GM19099 (cell line): Measurements from ENCODE around the gene JAKMIP1.

Experiments used
- POLR2A ChIP-seq: IDR thresholded peaks from 3 replicates; pipeline ENCODE4 v1.6.1; 2011; ENCODE audit warnings: low read depth; ENCODE audit not compliant: insufficient read length; ENCODE audit errors: extremely low read depth

Gene JAKMIP1

GRCh38 chr4:6078560-6078959 is 121.8 kb downstream of the JAKMIP1 start:
- no peak for TF ChIP-seq POLR2A

GRCh38 chr4:6076391-6076790 is 124.0 kb downstream of the JAKMIP1 start:
- no peak for TF ChIP-seq POLR2A

DNA sequence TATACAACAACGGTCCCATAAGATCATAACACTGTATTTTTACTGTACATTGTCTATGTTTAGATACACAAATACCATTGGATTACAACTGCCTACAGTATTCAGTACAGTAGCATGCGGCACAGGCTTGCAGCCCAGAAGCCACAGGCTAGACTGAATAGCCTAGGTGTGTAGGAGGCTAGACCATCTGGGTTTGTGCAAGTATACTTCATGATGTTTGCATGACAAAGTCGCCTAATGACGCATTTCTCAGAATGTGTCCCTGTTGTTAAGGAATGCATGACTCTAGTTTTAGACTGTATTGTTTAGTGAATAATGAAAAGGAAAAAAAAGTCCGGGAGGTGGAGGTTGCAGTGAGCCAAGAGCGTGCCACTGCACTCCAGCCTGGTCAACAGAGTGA is 125.6 kb downstream of the JAKMIP1 start:
- TF ChIP-seq POLR2A, result no peak

DNA sequence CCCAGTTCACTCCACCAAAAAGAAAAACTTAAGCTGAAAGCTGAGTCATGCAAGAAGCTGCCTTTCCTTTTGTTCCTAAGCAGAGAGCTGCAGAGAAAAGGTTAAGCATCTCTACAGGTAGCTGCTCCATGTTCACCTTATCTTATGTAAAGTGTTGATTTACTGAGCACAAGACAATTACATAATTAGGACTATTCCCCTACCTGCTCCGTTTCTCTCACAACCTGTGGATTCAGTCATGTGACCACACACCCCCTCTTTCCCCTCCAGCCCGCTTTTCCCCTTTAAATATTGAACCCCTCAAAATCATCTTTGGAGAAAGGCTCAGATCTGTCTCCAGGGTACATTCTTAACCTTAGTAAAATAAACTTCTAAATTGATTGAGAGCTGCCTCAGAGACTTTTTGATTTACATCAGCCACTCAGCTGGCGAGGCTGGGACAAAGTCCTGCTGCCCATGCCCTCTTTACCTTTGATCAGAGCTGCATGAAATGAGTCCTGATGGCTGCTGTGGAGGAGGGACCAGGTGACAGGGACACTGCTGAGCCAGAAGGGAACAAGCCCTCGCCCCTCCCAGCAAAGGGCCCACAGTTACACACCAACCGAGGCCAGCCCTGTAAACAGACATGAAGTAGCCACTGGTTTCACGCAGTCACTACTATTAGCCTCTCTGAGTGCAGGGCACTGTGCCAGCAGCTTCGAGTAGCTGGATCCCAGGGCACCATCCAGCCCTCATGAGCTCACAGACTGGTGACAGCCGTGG is 128.2 kb downstream of the JAKMIP1 start:
- TF ChIP-seq POLR2A, result no peak

DNA sequence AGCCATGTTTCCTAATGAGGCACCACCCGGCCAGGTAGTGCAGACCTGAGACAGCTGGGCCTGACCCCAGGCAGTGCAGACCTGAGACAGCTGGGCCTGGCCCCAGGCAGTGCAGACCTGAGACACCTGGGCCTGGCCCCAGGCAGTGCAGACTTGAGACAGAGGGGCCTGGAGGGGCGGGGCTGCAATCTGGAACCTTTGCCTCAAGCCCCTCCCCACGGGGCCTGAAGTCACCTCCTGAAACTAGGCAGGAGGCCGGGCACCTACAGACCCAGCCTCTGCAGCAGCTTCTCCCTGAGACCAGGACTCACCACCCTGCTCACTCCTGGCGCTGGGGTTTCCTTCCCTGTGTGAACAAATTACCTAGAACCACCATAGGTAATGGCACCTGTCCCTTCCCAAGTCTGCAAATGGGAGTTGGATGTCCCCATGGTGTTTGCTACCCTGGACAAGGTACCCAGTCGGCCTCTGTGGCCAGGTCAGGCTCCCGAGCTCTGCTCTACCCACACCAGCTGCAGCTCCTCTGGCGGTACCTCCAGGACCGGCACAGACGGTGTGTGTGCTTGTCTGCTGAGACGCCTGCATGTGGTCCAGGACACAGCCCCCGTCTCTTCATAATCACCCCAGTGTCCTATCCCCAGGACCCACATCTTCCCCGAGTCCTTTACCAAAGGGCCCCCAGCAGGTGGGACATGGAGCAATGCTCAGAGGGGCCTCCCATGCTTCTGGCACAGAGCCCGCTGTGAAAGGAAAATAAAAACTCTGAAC is 129.0 kb downstream of the JAKMIP1 start:
- TF ChIP-seq POLR2A, result no peak

DNA sequence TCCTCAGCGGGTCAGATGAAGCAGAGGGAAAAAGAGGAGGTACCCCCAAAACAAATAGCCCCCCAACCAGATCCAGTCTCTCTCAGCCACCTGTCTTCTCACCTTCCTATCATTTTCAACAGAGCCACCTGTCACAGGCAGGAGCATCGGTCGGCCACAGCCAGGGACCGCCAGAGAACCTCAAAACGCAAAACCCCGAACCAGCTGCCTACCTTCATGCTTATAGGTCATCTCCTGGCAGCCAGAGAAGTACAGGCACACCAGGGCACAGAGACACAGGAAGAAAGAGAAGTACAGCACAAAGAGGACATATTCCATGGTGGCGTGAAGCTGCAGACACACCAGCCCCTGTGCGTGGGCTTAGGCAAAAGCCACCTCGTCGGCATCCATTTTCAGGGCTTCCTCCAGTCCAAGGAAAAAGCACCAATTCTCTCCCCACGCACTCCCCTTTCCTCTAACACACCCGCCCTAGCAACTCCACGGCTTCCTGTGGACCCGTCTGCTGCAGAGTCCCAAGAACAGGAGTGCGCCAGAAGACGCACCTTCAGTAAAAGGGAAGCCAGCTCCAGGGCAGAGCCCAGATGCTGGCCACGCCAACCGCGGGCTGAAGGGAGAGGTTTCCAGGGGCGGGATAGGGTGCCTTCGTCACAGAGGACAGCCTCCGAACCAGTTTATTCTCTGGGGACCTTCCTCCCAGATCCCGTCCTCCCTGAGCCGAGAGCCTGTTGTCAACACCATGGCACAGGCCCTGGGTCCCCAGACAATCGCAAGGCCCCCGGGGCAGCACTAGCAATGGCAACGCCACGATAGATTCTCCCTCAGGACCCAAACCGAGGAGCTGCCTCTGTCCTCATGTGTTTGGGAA is 130.3 kb downstream of the JAKMIP1 start:
- no peak for TF ChIP-seq POLR2A

- no peak for TF ChIP-seq POLR2A
Measured at GRCh38 chr4:6068986-6069385, 131.4 kb downstream of the JAKMIP1 start.

DNA sequence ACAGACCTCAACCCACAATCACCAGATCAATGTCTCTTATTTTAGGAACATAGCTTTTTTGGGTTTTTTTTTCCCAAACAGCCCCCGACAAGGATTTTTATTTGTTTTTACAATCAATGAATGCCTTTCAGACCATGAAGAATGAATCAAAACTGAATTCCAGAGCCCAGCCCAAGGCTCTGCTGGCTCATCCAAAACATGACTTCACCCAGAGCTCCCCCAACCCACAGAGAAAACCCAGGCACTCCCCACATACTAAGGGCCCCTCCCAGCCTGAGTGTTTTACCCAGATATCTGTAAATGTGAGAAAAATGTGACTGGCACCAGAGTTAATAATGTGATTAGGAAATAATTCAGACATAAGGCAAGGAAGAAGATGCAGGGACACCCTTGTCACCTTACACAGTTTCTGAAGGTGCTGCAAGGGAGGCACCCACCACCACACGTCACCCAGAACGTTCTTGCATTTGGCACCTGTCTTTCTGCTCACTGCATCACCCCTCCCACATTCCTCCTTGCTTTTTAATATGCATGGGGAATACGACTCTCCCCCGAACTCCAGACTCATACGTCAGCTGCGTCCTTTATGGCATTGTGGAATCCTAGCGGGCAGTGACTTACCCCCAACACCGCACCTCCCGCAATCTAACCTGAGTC is 134.3 kb downstream of the JAKMIP1 start:
- TF ChIP-seq POLR2A, result no peak

- TF ChIP-seq POLR2A, result no peak
Measured at GRCh38 chr4:6065166-6065565, 135.2 kb downstream of the JAKMIP1 start.

DNA sequence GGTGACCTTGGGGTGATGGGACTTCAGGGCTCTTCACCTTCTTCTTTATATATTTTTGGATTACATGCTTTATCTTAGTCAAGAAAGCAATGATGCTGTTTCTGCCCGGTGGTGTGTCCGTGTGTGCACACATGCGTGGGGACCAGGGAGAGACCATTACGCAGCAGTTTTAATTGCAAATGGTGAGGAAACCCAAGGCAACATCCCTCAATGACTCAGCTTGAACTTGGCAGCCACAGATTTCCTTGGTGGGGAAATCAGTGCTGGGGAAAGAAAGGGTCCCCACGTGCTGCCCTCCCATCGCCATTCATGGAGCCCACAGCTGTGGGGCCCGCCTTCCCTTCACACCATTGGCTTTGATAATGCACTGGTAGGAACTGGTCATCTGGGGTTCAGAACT is 136.0 kb downstream of the JAKMIP1 start:
- TF ChIP-seq POLR2A, result no peak

DNA sequence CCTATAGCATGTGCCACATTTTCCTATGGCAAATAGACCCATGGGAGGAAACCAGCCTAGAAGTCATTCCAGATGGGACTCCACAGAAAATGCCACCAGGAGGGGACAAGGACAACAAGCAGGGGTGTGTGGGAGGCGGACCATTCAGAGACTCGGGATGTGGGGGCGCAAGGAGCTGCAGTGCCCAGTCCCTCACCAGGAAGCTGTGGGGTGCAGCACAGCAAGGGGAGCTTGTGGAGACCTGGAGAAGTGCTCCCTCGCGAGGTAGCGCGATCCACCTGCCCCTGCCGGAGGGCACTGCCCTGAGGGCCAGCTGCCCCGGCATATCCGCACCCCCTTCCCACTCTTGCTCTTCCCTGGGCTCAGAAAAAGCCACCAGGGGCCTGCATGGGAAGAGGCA is 136.7 kb downstream of the JAKMIP1 start:
- TF ChIP-seq POLR2A, result no peak

GRCh38 chr4:6062133-6062532 is 138.2 kb downstream of the JAKMIP1 start:
- TF ChIP-seq POLR2A, result no peak

DNA sequence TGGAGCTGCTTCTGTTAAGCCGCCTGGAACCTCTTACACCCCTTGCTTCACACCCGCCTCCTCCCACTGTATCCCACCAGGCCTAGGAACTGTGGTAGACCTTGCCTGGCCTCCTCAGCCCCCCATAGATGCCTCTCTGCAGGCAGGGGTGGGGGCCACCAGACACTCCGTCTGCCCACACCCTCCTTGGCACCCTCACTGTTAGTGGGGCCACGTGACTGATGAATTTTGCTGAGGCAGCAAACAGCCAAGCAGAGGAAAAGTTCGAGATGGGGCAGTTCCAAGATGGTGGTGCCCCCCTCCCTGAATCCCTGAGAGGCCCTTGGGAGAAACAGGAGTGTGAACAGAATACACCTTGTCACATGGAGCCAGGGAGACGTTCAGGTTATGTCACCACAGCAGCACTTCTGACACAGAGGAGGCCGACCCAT is 141.0 kb downstream of the JAKMIP1 start:
- no peak for TF ChIP-seq POLR2A

GRCh38 chr4:6058531-6059374 is 141.6 kb downstream of the JAKMIP1 start:
- no peak for TF ChIP-seq POLR2A

- no peak for TF ChIP-seq POLR2A
Measured at GRCh38 chr4:6056976-6057766, 143.2 kb downstream of the JAKMIP1 start.
